ENCODE results near the gene DLGAP3. TPM values are rescaled to one million over a fixed set of nuclear protein-coding genes. Genes with fewer than 3 reads are reported as not detected.

DLGAP3 gene
- total and polyA plus RNA-seq, 2 of the 13 experiments (the other 11 are each of a cell fraction or from before 2014, with no cell fraction given), result 0.03 to 0.04 TPM

DNA sequence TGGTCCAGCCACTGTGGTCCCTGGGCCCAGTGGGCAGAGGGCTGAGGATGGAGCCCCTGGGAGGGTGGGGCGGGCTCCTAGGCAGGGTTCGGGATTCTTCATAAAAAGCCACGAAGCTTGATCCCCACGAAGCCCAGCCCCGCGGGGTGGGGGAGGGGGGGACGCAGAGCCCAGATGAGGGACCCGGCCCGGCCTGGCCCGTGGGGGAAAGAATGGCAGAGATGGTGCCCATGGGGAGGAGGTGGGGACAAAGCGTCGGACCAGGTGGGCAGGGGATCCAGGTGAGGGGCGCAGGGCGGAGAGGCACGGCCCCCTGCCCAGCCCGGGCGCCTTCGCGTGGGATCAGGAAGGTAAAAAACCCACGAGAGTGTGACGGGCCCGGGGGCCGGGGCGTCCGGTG, 63.9 kb downstream of the DLGAP3 start:
- peaks cover 1 to 14% of the 10 kb centered on the region in 2 experiments for H3K27me3 ChIP-seq (ENCODE audit: control insufficient read depth in 1 of 2, insufficient read depth in 2 of 2, low read length in 2 of 2)
- no peak overlapping the region for H3K27ac ChIP-seq (ENCODE audit: extremely low read length, insufficient read depth, low read length)
- no peak for DNase-seq (ENCODE audit: low spot score)
- intact Hi-C loops (cut with micrococcal nuclease; ENCODE audit: unreplicated experiment), result no loop called here
- H3K79me2 ChIP-seq (ENCODE audit: insufficient read depth, low read length), result no peaks in the 10 kb centered on the region
- no peaks in the 10 kb centered on the region for H3K36me3 ChIP-seq (replicated peaks in 1 of 2; ENCODE audit: control insufficient read depth in 1 of 2, insufficient read depth in 2 of 2, low read length in 2 of 2)
- FAIRE-seq, result no peak
- ChIA-PET CTCF (ENCODE audit: low intra/inter-chr PET ratio, low total read pairs) (interaction anchor here (1.6 to 1.7 kb wide), 2 partner anchors 13 to 79 kb away, joined by 14 to 15 read pairs; no protein-coding TSS in a partner anchor), POLR2A (interaction anchor here (1.4 kb wide), 1 partner anchor 21 kb away, joined by 3 read pairs; no protein-coding TSS in a partner anchor)
- no peak overlapping the region for H3K9ac ChIP-seq (ENCODE audit: insufficient read depth, low read depth, low read length)
- peaks cover 6% of the 10 kb centered on the region; the same call in 1 of the 2 replicates for H3K4me1 ChIP-seq (ENCODE audit: insufficient read depth, low read length)
- H4K20me1 ChIP-seq (ENCODE audit: insufficient read depth, low read length), result no peaks in the 10 kb centered on the region
- no peak overlapping the region for H2AFZ ChIP-seq (ENCODE audit: low read length)
- 96% methylated on average over 25 of the region's 25 CpGs for WGBS (ENCODE audit: low lambda C conversion rate)
- H3K4me2 ChIP-seq (ENCODE audit: low read depth, low read length), result no peak overlapping the region
- TF ChIP-seq PAF1 (CRISPR knock-in tag; IDR thresholded peaks at IDR 0.05), result no peak
- TF ChIP-seq, protein P1, sequence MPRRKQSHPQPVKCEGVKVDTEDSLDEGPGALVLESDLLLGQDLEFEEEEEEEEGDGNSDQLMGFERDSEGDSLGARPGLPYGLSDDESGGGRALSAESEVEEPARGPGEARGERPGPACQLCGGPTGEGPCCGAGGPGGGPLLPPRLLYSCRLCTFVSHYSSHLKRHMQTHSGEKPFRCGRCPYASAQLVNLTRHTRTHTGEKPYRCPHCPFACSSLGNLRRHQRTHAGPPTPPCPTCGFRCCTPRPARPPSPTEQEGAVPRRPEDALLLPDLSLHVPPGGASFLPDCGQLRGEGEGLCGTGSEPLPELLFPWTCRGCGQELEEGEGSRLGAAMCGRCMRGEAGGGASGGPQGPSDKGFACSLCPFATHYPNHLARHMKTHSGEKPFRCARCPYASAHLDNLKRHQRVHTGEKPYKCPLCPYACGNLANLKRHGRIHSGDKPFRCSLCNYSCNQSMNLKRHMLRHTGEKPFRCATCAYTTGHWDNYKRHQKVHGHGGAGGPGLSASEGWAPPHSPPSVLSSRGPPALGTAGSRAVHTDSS (CRISPR knock-in tag; conservative IDR thresholded peaks at IDR 0.05), result no peak
- no peak for TF ChIP-seq ZNF652 (CRISPR knock-in tag; IDR thresholded peaks at IDR 0.05; ENCODE audit: borderline replicate concordance, low read depth)
- TF ChIP-seq ZFY (CRISPR knock-in tag; IDR thresholded peaks at IDR 0.05), result no peak
- H3K9me3 ChIP-seq (ENCODE audit: low read length), result no peaks in the 10 kb centered on the region
- in situ Hi-C loops (cut with HindIII; ENCODE audit: extremely low pct_ligation_motif_present, low pct_unique_long_range_greater_than_20kb), result no loop called here
- no TSS peak for BruUV-seq (replicated peaks)
- ATAC-seq, result no peak
- peak overlapping the region in 1 of 3 experiments; percentile 64; a peak in 1 of 6 replicates for H3K4me3 ChIP-seq (replicated peaks in 1 of 3; ENCODE audit: insufficient read depth in 1 of 3, low read depth in 2 of 3, low read length in 3 of 3)

GRCh38 chr1:34864759-34865158, 64.7 kb downstream of the DLGAP3 start:
- in situ Hi-C loops (cut with HindIII; ENCODE audit: extremely low pct_ligation_motif_present, low pct_unique_long_range_greater_than_20kb), result no loop called here
- FAIRE-seq (no peak), ATAC-seq (no peak), DNase-seq (ENCODE audit: low spot score) (no peak)
- H3K9me3 ChIP-seq (ENCODE audit: low read length), result no peaks in the 10 kb centered on the region
- H3K79me2 ChIP-seq (ENCODE audit: insufficient read depth, low read length), result no peaks in the 10 kb centered on the region
- no peak overlapping the region for H3K9ac ChIP-seq (ENCODE audit: insufficient read depth, low read depth, low read length)
- intact Hi-C loops (cut with micrococcal nuclease; ENCODE audit: unreplicated experiment), result no loop called here
- peaks cover 14% of the 10 kb centered on the region for H3K4me1 ChIP-seq (ENCODE audit: insufficient read depth, low read length)
- no peak overlapping the region for H2AFZ ChIP-seq (ENCODE audit: low read length)
- ChIA-PET CTCF (ENCODE audit: low intra/inter-chr PET ratio, low total read pairs) (interaction anchor here (0.6 kb wide), 1 partner anchor 122 kb away, joined by 3 read pairs; no protein-coding TSS in a partner anchor), POLR2A (no interaction called here)
- no peaks in the 10 kb centered on the region for H4K20me1 ChIP-seq (ENCODE audit: insufficient read depth, low read length)
- H3K4me3 ChIP-seq (replicated peaks in 1 of 3; ENCODE audit: insufficient read depth in 1 of 3, low read depth in 2 of 3, low read length in 3 of 3), result no peak overlapping the region
- no TSS peak for BruUV-seq (replicated peaks)
- no peak overlapping the region for H3K27ac ChIP-seq (ENCODE audit: extremely low read length, insufficient read depth, low read length)
- H3K36me3 ChIP-seq (replicated peaks in 1 of 2; ENCODE audit: control insufficient read depth in 1 of 2, insufficient read depth in 2 of 2, low read length in 2 of 2), result no peaks in the 10 kb centered on the region
- H3K27me3 ChIP-seq (ENCODE audit: control insufficient read depth in 1 of 2, insufficient read depth in 2 of 2, low read length in 2 of 2), result peaks cover 1 to 14% of the 10 kb centered on the region in 2 experiments
- 71% methylated on average over 8 of the region's 8 CpGs for WGBS (ENCODE audit: low lambda C conversion rate)
- no peak overlapping the region for H3K4me2 ChIP-seq (ENCODE audit: low read depth, low read length)
- TF ChIP-seq THAP7 (CRISPR knock-in tag; IDR thresholded peaks at IDR 0.05) (no peak), SALL1 (CRISPR knock-in tag; IDR thresholded peaks at IDR 0.05) (no peak), ZSCAN9 (CRISPR knock-in tag; IDR thresholded peaks at IDR 0.05; ENCODE audit: borderline replicate concordance) (no peak), PLSCR1 (CRISPR knock-in tag; IDR thresholded peaks at IDR 0.05; ENCODE audit: borderline replicate concordance) (no peak), ISL2 (CRISPR knock-in tag; IDR thresholded peaks at IDR 0.05) (no peak), CC2D1A (CRISPR knock-in tag; IDR thresholded peaks at IDR 0.05) (no peak), KDM5B (CRISPR knock-in tag; IDR thresholded peaks at IDR 0.05; ENCODE audit: borderline replicate concordance) (no peak), NR1H2 (CRISPR knock-in tag; IDR thresholded peaks at IDR 0.05; ENCODE audit: borderline replicate concordance, low read depth) (no peak), RNF2 (conservative IDR thresholded peaks at IDR 0.05; ENCODE audit: low read depth) (no peak), SPEN (CRISPR knock-in tag; IDR thresholded peaks at IDR 0.05; ENCODE audit: low read depth) (no peak)

Measured in HepG2 (cell line).